BJ (cell line): ENCODE results near the gene SLIT1. TPM values are rescaled to one million over a fixed set of nuclear protein-coding genes. Genes with fewer than 3 reads are reported as not detected.

Source experiments
- CTCF ChIA-PET: fragments of 350-600 bp; formaldehyde crosslinking; extraction: SDS; loops from one replicate; lab custom pipeline; 2021; ENCODE audit warnings: antibody characterized with exemption, inconsistent platforms; lab: Yijun Ruan, JAX
- POLR2A ChIA-PET: fragments of 300-600 bp; sonication (Branson Sonifier 250); formaldehyde crosslinking; extraction: SDS; loops from one replicate; lab custom pipeline; 2021; ENCODE audit warnings: antibody characterized with exemption; lab: Charles Lee
- DNase-seq: peaks from one replicate; pipeline ENCODE4 v3.0.0-alpha.2; 2011; ENCODE audit warnings: low read depth
- H3K27me3 ChIP-seq: 2 replicates; pipeline ENCODE4 v1.6.0; 2011; ENCODE audit warnings: low read length; ENCODE audit not compliant: control insufficient read depth, insufficient read depth
- H3K36me3 ChIP-seq: 2 replicates; pipeline ENCODE4 v1.5.1; 2011; ENCODE audit warnings: low read length; ENCODE audit not compliant: control insufficient read depth, insufficient read depth
- H3K4me3 ChIP-seq: 2 replicates; pipeline ENCODE4 v1.5.1; 2011; ENCODE audit warnings: low read depth, mild to moderate bottlenecking, control low read depth, low read length
- polyA plus RNA-seq: library from polyadenylated mRNA; depleted of rRNA; stranded (reverse); fragments of >200 nt; gene quantifications from 2 replicates; pipeline ENCODE4 v1.2.3, GENCODE V29; 2011
- TF ChIP-seq, protein P1 (sequence below): IDR thresholded peaks from 2 replicates; pipeline ENCODE4 v1.5.1; 2011; ENCODE audit warnings: low read depth, mild to moderate bottlenecking, control low read depth, inconsistent platforms, low read length, moderate library complexity; ENCODE audit not compliant: insufficient read depth

Gene SLIT1
- polyA plus RNA-seq, 1 experiment = 0.02 TPM

DNA sequence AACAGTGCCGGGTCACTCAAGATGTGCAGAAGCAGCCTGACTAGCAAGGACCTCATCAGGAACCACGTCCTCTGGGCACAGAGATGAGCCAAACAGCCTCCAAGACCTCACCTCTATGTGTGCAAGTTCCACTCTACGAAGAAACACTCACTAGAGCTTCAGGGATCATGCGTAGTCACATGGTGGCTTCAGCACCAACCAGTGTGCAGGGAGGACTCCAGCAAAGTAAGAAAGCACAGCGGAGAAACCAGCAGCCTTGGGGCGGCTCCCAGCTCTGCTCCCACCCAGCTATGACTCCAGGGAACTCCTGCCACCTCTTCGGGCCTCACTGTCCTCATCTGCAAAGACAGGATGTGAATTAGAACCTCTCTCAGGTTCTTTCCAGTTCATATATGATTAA lies 58.2 kb downstream of the SLIT1 start:
- Histone ChIP-seq H3K4me3 (no peak overlapping the region), H3K36me3 (no peaks in the 10 kb centered on the region), H3K27me3 (peaks cover 10% of the 10 kb centered on the region; the same call in 1 of the 2 replicates)
- TF ChIP-seq, protein P1, sequence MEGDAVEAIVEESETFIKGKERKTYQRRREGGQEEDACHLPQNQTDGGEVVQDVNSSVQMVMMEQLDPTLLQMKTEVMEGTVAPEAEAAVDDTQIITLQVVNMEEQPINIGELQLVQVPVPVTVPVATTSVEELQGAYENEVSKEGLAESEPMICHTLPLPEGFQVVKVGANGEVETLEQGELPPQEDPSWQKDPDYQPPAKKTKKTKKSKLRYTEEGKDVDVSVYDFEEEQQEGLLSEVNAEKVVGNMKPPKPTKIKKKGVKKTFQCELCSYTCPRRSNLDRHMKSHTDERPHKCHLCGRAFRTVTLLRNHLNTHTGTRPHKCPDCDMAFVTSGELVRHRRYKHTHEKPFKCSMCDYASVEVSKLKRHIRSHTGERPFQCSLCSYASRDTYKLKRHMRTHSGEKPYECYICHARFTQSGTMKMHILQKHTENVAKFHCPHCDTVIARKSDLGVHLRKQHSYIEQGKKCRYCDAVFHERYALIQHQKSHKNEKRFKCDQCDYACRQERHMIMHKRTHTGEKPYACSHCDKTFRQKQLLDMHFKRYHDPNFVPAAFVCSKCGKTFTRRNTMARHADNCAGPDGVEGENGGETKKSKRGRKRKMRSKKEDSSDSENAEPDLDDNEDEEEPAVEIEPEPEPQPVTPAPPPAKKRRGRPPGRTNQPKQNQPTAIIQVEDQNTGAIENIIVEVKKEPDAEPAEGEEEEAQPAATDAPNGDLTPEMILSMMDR = no peak
- DNase-seq = no peak
- ChIA-PET POLR2A (no interaction called here), CTCF (no interaction called here)

DNA sequence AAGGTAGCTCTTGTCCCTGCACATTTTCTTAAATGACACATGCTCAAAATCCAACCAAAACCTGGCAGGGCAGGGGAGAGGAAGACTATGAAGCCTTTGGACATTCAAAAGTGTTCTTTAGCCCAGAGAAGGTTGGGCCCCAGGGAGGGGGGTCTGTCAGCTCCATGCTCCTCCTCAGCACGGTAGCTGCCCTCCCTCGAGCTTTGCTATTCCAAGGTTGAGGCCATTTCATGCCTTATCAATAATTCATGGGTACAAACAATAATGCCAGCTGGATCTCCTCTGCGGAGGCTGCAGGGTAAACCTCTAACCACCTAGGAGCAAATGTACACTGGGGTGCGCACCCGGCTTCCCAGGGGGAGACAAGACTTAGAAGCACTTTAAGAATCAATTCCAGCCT lies 61.5 kb downstream of the SLIT1 start:
- ChIA-PET CTCF (interaction anchor here (0.6 to 0.9 kb wide), 2 partner anchors 54 to 86 kb away, joined by 3 to 4 read pairs; no protein-coding TSS in a partner anchor), POLR2A (no interaction called here)

DNA sequence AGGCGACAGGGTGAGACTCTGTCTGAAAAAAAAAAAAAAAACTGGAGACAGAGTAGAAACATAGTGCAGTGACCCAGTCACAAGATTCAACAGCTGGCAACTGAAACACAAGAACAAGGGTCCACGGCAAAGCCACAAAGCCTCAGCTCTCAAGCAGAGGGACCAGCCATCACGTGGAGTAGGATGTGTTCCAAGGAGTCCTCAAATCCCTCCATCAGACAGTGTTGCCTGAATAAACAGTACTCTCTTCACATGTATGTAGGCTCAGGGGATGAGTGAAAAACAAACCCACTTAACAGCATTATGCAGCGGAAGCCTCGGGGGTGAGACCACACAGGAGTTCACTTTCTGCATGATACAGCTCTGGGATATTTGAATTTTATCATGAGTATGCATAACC lies 62.0 kb downstream of the SLIT1 start:
- TF ChIP-seq, protein P1 = no peak
- no peak for DNase-seq
- ChIA-PET CTCF (interaction anchor here (0.6 to 0.9 kb wide), 2 partner anchors 54 to 87 kb away, joined by 3 to 4 read pairs; no protein-coding TSS in a partner anchor), POLR2A (no interaction called here)
- Histone ChIP-seq H3K36me3 (no peaks in the 10 kb centered on the region), H3K4me3 (no peak overlapping the region), H3K27me3 (peaks cover 10% of the 10 kb centered on the region)

More for the DNA sequence above, 61.5 kb downstream of the SLIT1 start:
- TF ChIP-seq, protein P1 = no peak
- no peak for DNase-seq
- Histone ChIP-seq H3K36me3 (no peaks in the 10 kb centered on the region), H3K4me3 (no peak overlapping the region), H3K27me3 (peaks cover 7% of the 10 kb centered on the region)

DNA sequence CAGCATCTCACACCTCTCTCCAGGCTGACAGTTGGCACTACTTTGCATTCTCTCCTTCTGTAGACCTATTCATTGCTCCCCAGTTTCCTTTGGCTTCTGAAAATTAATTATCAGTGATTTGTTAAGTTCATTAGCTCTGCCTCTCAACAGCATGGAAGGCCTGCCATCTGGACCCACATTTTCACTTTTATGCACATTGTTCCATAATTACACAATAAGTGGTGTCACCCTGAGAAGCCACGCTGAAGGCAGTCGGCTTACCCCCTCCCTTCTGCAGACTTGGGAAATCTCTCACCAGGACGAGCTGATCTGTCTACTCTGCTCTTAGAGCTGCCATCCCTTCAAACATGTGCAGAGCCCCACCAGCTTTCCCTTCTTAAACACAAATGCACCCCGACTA lies 64.7 kb downstream of the SLIT1 start:
- POLR2A ChIA-PET = no interaction called here
- Histone ChIP-seq H3K4me3 (no peak overlapping the region), H3K27me3 (peaks cover 8% of the 10 kb centered on the region), H3K36me3 (no peaks in the 10 kb centered on the region)
- TF ChIP-seq, protein P1 = no peak
- CTCF ChIA-PET = interaction anchor here (1.1 to 1.3 kb wide), 2 partner anchors 9 to 48 kb away, joined by 3 read pairs; no protein-coding TSS in a partner anchor
- DNase-seq = no peak

DNA sequence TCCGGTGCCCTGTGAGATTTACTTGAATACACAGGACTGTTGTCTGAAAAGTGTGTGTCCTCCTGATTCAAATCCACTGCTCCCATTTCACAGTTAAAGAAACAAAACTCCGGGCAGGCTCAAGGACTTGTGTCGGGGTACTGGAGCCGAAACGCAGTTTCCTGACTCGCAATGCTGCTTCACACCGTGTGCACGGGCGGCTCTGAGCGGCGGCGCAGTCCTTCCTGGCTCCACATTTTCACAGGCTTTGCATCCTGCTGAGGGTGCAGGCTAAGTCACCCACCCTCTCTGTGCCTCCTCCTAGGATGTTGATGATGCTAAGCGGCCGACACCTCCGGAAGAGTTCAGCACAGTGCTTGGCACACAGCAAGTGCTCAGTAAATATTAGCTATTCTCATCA lies 65.4 kb downstream of the SLIT1 start:
- CTCF ChIA-PET = interaction anchor here (1.1 to 1.3 kb wide), 2 partner anchors 8 to 47 kb away, joined by 3 read pairs; no protein-coding TSS in a partner anchor
- no peak overlapping the region for H3K4me3 ChIP-seq
- TF ChIP-seq, protein P1 = no peak
- DNase-seq = no peak
- H3K27me3 ChIP-seq = peaks cover 8% of the 10 kb centered on the region
- POLR2A ChIA-PET = no interaction called here
- no peaks in the 10 kb centered on the region for H3K36me3 ChIP-seq
